T-helper 2 cell (primary cell): ENCODE results near the gene TMEM254.
"Not testable (repeated sequence)": the region's sequence is repeated elsewhere in the genome, so short reads cannot be mapped to it uniquely, and the experiment has no call there.

Experiments used
- DNase-seq, 5 experiments: peaks; one replicate each; pipeline versions ENCODE4 v3.0.0 to v3.0.0-alpha.2; 2012 to 2022

Gene TMEM254

DNA sequence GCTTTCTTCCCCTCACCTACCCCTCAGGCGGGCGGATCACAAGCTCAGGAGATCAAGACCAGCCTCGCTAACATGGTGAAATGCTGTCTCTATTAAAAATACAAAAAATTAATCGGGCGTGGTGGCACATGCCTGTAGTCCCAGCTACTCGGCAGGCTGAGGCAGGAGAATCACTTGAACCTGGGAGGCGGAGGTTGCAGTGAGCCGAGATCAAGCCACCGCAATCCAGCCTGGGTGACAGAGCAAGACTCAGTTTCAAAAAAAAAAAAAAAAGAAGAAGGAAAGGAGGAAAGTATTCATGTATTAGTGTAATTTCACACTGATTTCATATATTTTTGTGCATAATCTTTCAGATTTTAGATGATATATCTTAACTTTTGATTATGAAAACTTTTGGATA lies 55.2 kb downstream of the TMEM254 start:
- DNase-seq = not testable (repeated sequence)

DNA sequence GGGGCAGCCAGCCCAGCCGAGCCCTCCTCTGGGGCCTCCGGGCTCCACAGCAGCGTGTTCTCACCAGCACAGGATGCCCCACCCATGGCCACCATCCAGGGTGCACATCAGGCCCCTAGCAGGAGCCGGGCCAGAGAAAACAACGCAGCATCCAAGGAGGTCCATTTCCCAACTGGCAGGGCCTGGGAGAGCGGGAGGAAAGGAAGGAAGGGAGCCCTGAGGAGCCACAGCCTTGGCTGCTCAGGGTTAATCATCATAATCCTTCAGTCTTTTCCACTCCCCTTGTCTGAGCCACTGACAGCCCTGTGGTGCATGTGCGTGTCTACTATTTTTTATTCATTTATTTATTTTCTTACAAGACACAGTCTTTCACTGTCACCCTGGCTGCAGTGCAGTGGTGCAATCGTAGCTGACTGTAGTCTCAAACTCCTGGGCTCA lies 57.7 kb downstream of the TMEM254 start:
- no peak for DNase-seq

DNA sequence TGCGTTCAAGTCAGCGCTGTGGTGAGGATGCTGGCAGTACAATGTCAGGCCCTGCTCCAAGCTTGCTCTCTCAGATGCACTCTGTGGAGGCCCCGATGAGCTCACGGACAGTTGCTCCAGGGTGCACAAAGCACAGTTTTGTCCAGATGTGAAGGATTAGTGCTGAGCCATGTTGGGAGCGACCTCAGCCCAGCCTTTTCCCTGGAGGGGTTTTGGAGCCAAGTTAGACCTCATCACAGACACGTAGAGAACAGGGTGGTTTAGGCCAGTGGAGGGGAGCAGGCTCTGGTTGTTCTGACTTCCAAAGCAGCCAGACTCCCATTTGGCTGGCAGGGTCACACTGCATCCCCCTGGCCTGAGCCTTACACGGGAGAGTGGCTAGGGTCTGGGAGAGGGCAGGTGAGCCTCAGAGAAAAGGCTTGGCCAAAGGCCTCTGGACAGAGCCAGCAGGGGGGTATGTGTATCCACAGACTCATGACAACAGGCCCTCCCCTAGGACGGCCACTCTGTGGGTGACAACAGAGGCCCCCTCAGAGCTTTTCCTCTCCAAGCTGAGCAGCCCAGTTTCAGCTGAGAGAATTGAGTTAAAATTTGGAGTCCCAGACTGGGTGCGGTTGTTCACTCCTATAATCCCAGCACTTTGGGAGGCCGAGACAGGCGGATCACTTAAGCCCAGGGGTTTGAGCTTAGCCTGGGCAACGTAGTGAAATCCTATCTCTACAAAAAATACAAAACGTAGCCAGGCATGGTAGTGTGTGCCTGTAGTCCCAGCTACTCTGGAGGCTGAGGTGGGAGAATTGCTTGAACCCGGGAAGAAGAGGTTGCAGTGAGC lies 58.8 kb downstream of the TMEM254 start:
- no peak for DNase-seq

DNA sequence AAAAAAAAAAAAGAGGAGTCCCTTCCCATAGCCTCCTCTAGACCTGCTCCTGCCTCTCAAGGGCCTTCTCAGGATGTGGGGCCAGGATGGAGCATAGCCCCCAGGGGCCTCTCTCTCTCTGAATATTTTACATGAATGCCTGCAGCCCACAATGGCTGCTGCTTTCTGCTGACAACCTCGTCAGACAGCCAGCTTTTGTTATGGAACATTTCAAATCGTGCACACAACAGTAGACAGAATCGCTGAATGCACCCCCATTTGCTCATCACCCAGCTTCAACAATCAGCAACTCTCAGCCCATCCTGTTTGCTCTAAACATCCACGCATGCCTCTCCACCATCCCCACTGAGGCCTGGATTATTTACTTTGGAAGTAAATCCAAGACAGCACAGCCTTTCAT lies 59.5 kb downstream of the TMEM254 start:
- no peak for DNase-seq

DNA sequence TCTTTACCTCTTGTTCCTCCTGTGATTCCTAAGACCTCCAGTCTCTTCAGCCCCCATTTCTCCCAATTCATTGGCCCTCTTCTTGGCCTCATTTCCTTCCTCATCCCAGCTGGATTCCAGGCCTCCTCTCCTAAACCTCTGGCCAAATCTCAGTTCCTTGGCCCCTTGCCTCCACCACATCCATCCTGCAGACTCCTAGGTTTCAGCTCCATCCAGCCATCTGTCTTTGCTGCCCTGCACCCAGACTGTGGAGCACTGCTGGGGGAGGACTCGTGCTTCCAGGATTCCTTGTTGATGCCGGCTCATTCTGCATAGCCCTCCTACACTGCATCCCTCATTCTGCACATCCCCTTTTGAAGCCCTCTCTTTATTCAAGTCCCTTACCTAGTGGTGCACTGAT lies 60.8 kb downstream of the TMEM254 start:
- no peak for DNase-seq

DNA sequence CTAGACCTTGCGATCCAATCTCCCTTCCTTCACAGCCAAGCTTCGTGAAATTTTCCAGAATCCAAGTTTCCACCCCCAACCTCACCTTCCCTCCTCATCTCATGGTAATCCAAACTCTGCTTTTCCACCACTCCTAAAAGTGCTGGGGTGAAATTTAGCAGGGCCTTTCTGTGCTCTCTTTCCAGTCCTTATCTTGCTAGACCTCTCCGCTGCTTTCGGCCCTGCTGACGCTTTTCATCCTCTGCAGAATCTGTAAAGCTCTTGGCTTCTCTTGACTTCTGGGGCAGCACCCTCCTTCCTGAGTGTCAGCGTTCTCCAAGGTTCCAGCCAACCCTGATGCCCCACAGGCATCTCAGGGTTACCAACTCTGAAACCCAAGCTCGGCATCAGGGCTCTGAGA lies 61.8 kb downstream of the TMEM254 start:
- DNase-seq = no peak

DNA sequence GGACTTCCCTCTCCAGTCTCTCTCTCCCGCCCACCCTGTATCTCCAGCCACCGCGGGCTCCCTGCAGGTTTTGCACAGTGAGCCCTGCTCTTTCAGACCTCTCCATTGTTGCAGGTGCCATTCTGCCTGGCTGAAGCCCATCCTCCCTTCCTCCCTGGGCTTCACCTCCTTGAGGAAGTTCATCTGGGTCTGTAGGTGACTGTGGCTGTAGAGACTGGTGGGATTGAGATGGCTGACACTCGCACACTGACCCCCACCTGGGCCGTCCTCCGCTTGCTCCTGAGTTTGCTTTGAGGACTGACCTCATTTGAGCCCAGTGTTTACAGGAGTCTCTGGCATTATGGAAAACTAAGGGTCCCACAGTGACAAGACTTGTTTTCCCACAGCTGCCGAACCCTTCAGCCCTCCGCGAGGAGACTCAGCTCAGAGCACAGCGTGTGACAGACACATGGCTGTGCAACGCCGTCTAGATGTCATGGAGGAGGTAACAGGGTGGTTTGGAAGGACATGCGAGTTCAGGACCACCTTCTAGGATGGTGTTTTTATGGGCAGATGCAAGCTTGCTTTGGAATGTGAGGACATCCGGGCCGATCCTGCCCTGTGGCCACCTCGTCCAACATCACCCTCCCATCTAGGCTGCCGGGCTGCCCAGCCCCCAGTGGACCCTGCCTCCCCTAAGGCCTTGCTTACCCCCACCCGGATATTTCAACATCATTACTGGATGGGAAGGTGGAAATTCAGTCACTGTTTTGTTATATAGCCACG lies 63.4 kb downstream of the TMEM254 start:
- DNase-seq = no peak
